ENCODE results near the gene KDM3B.

KDM3B gene

GRCh38 chr5:138352071-138352721, at the start of gene KDM3B:
KDM3B (plus strand) TSS chr5:138352685; CDS start chr5:138352796, 111 bp downstream.
- TF ChIP-seq ESRRG (CRISPR knock-in tag; IDR thresholded peaks at IDR 0.05) = no peak
- no peak for TF ChIP-seq ZNF8 (CRISPR knock-in tag; IDR thresholded peaks at IDR 0.05)
- no peak for TF ChIP-seq ZFP30 (CRISPR knock-in tag; IDR thresholded peaks at IDR 0.05)
- no peak for TF ChIP-seq ZNF70 (CRISPR knock-in tag; IDR thresholded peaks at IDR 0.05)
- no peak for TF ChIP-seq POU6F1 (CRISPR knock-in tag; IDR thresholded peaks at IDR 0.05; ENCODE audit: borderline replicate concordance, low read depth)
- no peak for TF ChIP-seq GLIS3 (CRISPR knock-in tag; IDR thresholded peaks at IDR 0.05)
- no peak; the same call in 1 of the 2 replicates for TF ChIP-seq ARNTL (CRISPR knock-in tag; IDR thresholded peaks at IDR 0.05; ENCODE audit: borderline replicate concordance, low read depth)
- TF ChIP-seq RARB (CRISPR knock-in tag; IDR thresholded peaks at IDR 0.05) = no peak
- TF ChIP-seq PATZ1 (CRISPR knock-in tag; IDR thresholded peaks at IDR 0.05; ENCODE audit: borderline replicate concordance) = no peak
- peak; percentile 69 for ATAC-seq

- TF ChIP-seq ISL1 (CRISPR knock-in tag; IDR thresholded peaks at IDR 0.05) = no peak
- TF ChIP-seq TOX (CRISPR knock-in tag; IDR thresholded peaks at IDR 0.05; ENCODE audit: borderline replicate concordance) = no peak
- TF ChIP-seq POU6F1 (CRISPR knock-in tag; IDR thresholded peaks at IDR 0.05; ENCODE audit: borderline replicate concordance, low read depth) = no peak
- no peak for TF ChIP-seq OSR1 (CRISPR knock-in tag; IDR thresholded peaks at IDR 0.05)
- TF ChIP-seq CREB5 (CRISPR knock-in tag; IDR thresholded peaks at IDR 0.05; ENCODE audit: low read depth) = no peak
- no peak for TF ChIP-seq ZFP3 (CRISPR knock-in tag; IDR thresholded peaks at IDR 0.05)
- TF ChIP-seq ESRRG (CRISPR knock-in tag; IDR thresholded peaks at IDR 0.05) = no peak
- TF ChIP-seq ZFP30 (CRISPR knock-in tag; IDR thresholded peaks at IDR 0.05) = no peak
- no peak for TF ChIP-seq PATZ1 (CRISPR knock-in tag; IDR thresholded peaks at IDR 0.05; ENCODE audit: borderline replicate concordance)
- TF ChIP-seq ZNF70 (CRISPR knock-in tag; IDR thresholded peaks at IDR 0.05) = no peak
- TF ChIP-seq PPARA (CRISPR knock-in tag; IDR thresholded peaks at IDR 0.05; ENCODE audit: borderline replicate concordance) = no peak
- TF ChIP-seq TSHZ2 (CRISPR knock-in tag; IDR thresholded peaks at IDR 0.05) = no peak
- no peak for TF ChIP-seq ZNF8 (CRISPR knock-in tag; IDR thresholded peaks at IDR 0.05)
- TF ChIP-seq ZNF565 (CRISPR knock-in tag; conservative IDR thresholded peaks at IDR 0.05; ENCODE audit: low read depth) = no peak
- ATAC-seq = no peak
Measured at GRCh38 chr5:138303372-138303771, 49.1 kb upstream of the KDM3B start.

- ATAC-seq = no peak
- TF ChIP-seq CREB5 (CRISPR knock-in tag; IDR thresholded peaks at IDR 0.05; ENCODE audit: low read depth) (no peak), SNAI2 (CRISPR knock-in tag; IDR thresholded peaks at IDR 0.05) (no peak), ZC3H10 (CRISPR knock-in tag; IDR thresholded peaks at IDR 0.05) (no peak), PATZ1 (CRISPR knock-in tag; IDR thresholded peaks at IDR 0.05; ENCODE audit: borderline replicate concordance) (no peak), ZNF565 (CRISPR knock-in tag; conservative IDR thresholded peaks at IDR 0.05; ENCODE audit: low read depth) (no peak), ZFP30 (CRISPR knock-in tag; IDR thresholded peaks at IDR 0.05) (no peak), ZNF8 (CRISPR knock-in tag; IDR thresholded peaks at IDR 0.05) (no peak), CSDC2 (CRISPR knock-in tag; IDR thresholded peaks at IDR 0.05) (no peak), TCF4 (CRISPR knock-in tag; IDR thresholded peaks at IDR 0.05; ENCODE audit: borderline replicate concordance) (no peak), ARNTL (CRISPR knock-in tag; IDR thresholded peaks at IDR 0.05; ENCODE audit: borderline replicate concordance, low read depth) (no peak), PPARA (CRISPR knock-in tag; IDR thresholded peaks at IDR 0.05; ENCODE audit: borderline replicate concordance) (no peak), BACH2 (CRISPR knock-in tag; IDR thresholded peaks at IDR 0.05; ENCODE audit: borderline replicate concordance) (no peak)
Measured at GRCh38 chr5:138305797-138306196, 46.7 kb upstream of the KDM3B start.

Measured in SK-N-SH treated with all-trans-retinoic acid at 6 μM for 48 hours (cell line).